ENCODE measurements around the gene CPEB4.

The CPEB4 gene

GRCh38 chr5:173968154-173968797 lies 80.1 kb downstream of the CPEB4 start:
- no peak for DNase-seq (ENCODE audit: extremely low read depth, insufficient read length)
- TF ChIP-seq CTCF (IDR thresholded peaks at IDR 0.05; ENCODE audit: insufficient read depth, low read length, poor library complexity, severe bottlenecking), result no peak
- no peaks in the 10 kb centered on the region for H3K27me3 ChIP-seq (replicated peaks; ENCODE audit: control insufficient read depth, insufficient read depth, low read length)

GRCh38 chr5:173969167-173970049 lies 81.3 kb downstream of the CPEB4 start:
- Histone ChIP-seq H3K27me3 (replicated peaks; ENCODE audit: control insufficient read depth, insufficient read depth, low read length) (no peaks in the 10 kb centered on the region), H3K4me3 (replicated peaks; ENCODE audit: low read depth, low read length) (no peak overlapping the region), H3K36me3 (ENCODE audit: control insufficient read depth, insufficient read depth, low read length) (no peaks in the 10 kb centered on the region)
- DNase-seq (ENCODE audit: extremely low read depth, insufficient read length), result no peak
- no peak for TF ChIP-seq CTCF (IDR thresholded peaks at IDR 0.05; ENCODE audit: insufficient read depth, low read length, poor library complexity, severe bottlenecking)

More at GRCh38 chr5:173968154-173968797, 80.1 kb downstream of the CPEB4 start:
- Histone ChIP-seq H3K4me3 (replicated peaks; ENCODE audit: low read depth, low read length) (no peak overlapping the region), H3K36me3 (ENCODE audit: control insufficient read depth, insufficient read depth, low read length) (no peaks in the 10 kb centered on the region)

GRCh38 chr5:173970878-173971650 lies 82.9 kb downstream of the CPEB4 start:
- DNase-seq (ENCODE audit: extremely low read depth, insufficient read length), result no peak
- Histone ChIP-seq H3K27me3 (replicated peaks; ENCODE audit: control insufficient read depth, insufficient read depth, low read length) (no peaks in the 10 kb centered on the region), H3K36me3 (ENCODE audit: control insufficient read depth, insufficient read depth, low read length) (no peaks in the 10 kb centered on the region), H3K4me3 (replicated peaks; ENCODE audit: low read depth, low read length) (no peak overlapping the region)
- TF ChIP-seq CTCF (IDR thresholded peaks at IDR 0.05; ENCODE audit: insufficient read depth, low read length, poor library complexity, severe bottlenecking), result peak; percentile 21

- no peaks in the 10 kb centered on the region for H3K36me3 ChIP-seq (ENCODE audit: control insufficient read depth, insufficient read depth, low read length)
- H3K27me3 ChIP-seq (replicated peaks; ENCODE audit: control insufficient read depth, insufficient read depth, low read length), result no peaks in the 10 kb centered on the region
- no peak overlapping the region for H3K4me3 ChIP-seq (replicated peaks; ENCODE audit: low read depth, low read length)
- no peak for TF ChIP-seq CTCF (IDR thresholded peaks at IDR 0.05; ENCODE audit: insufficient read depth, low read length, poor library complexity, severe bottlenecking)
- DNase-seq (ENCODE audit: extremely low read depth, insufficient read length), result no peak
Observed at GRCh38 chr5:173971681-173972345, 83.7 kb downstream of the CPEB4 start.

- DNase-seq (ENCODE audit: extremely low read depth, insufficient read length), result no peak
- Histone ChIP-seq H3K27me3 (replicated peaks; ENCODE audit: control insufficient read depth, insufficient read depth, low read length) (no peaks in the 10 kb centered on the region), H3K36me3 (ENCODE audit: control insufficient read depth, insufficient read depth, low read length) (no peaks in the 10 kb centered on the region), H3K4me3 (replicated peaks; ENCODE audit: low read depth, low read length) (no peak overlapping the region)
- no peak for TF ChIP-seq CTCF (IDR thresholded peaks at IDR 0.05; ENCODE audit: insufficient read depth, low read length, poor library complexity, severe bottlenecking)
Observed at GRCh38 chr5:173972607-173972924, 84.4 kb downstream of the CPEB4 start.
